Aorta (tissue), 5 donors: ENCODE data around the gene MAB21L3. TPM values are rescaled to one million over a fixed set of nuclear protein-coding genes. Genes with fewer than 3 reads are reported as not detected.

Experiments used
- ATAC-seq: fragments of 200-7000 bp; cut with Tn5 transposase; one replicate; pipeline ENCODE4 v1.9.1; 2022; ENCODE audit warnings: moderate library complexity; ENCODE audit not compliant: low FRiP score
- DNase-seq, 2 donors: peaks; one replicate each; pipeline ENCODE4 v3.0.0-alpha.2; 2020
- H3K27ac ChIP-seq, 2 donors: one replicate each; pipeline ENCODE4 v1.5.1; 2013; ENCODE audit warnings: low read length in 2 of 2, mild to moderate bottlenecking in 2 of 2, moderate library complexity in 2 of 2, control low read depth in 1 of 2, inconsistent platforms in 1 of 2, low read depth in 1 of 2
- H3K27me3 ChIP-seq, 2 donors: one replicate each; pipeline ENCODE4 v1.6.1; 2013; ENCODE audit warnings: control low read depth in 1 of 2, low read length in 1 of 2, mild to moderate bottlenecking in 1 of 2, moderate library complexity in 1 of 2; ENCODE audit not compliant: insufficient read depth in 2 of 2, control insufficient read depth in 1 of 2
- H3K36me3 ChIP-seq, 2 donors: one replicate each; pipeline ENCODE4 v1.6.1; 2013; ENCODE audit warnings: control low read depth in 1 of 2, low read length in 1 of 2, mild to moderate bottlenecking in 1 of 2; ENCODE audit not compliant: insufficient read depth in 2 of 2, control insufficient read depth in 1 of 2
- H3K4me1 ChIP-seq, 2 donors: one replicate each; pipeline ENCODE4 v1.6.1; 2013; ENCODE audit warnings: low read length in 2 of 2, control low read depth in 1 of 2, mild to moderate bottlenecking in 1 of 2, moderate library complexity in 1 of 2; ENCODE audit not compliant: insufficient read depth in 2 of 2, control insufficient read depth in 1 of 2
- H3K4me3 ChIP-seq, 2 donors: one replicate each; pipeline ENCODE4 v1.5.1; 2013; ENCODE audit warnings: low read length in 2 of 2, control low read depth in 1 of 2, mild to moderate bottlenecking in 1 of 2
- H3K9me3 ChIP-seq: one replicate; pipeline ENCODE4 v1.6.1; 2013; ENCODE audit warnings: mild to moderate bottlenecking, low read length; ENCODE audit not compliant: control insufficient read depth
- WGBS, 2 donors: extraction: QIAGEN DNeasy Blood & Tissue Kit; methylation state at CpG; one replicate each; pipeline ENCODE4 v1.1.7; 2013; 5-methylcytosine and 5-hydroxymethylcytosine counted together
- intact Hi-C, 2 donors: fragments of 100-400 bp; cut with DNase I; formaldehyde crosslinking; loops; one replicate each; pipeline versions ENCODE4 v1.14.2 to v1.15.0; 2022
- polyA plus RNA-seq, 2 donors: library from polyadenylated mRNA; stranded (reverse); fragments of 200-250 nt; gene quantifications; one replicate each; pipeline ENCODE4 v1.2.3, GENCODE V29; 2013
- total RNA-seq, 2 donors: library from RNA; stranded (reverse); fragmentation: NEBNext Ultra II Directional; extraction: Animal tissue kit (Norgen Biotek cat#: 25700); gene quantifications; one replicate each; pipeline ENCODE4 v1.2.1, GENCODE V29; 2021
- donor health status: healthy with polysubstance abuse.
- donor health status: Bipolar disorder and iron deficiency.
- donor health status: DM: no; HTN: no; CAD: no.
- donor health status: DM: no; HTN: no; CAD: no.
- donor health status: DM: yes; HTN: yes; CAD: no.

Gene MAB21L3
- total and polyA plus RNA-seq, 4 donors: 0.25 TPM; not detected in 3

DNA sequence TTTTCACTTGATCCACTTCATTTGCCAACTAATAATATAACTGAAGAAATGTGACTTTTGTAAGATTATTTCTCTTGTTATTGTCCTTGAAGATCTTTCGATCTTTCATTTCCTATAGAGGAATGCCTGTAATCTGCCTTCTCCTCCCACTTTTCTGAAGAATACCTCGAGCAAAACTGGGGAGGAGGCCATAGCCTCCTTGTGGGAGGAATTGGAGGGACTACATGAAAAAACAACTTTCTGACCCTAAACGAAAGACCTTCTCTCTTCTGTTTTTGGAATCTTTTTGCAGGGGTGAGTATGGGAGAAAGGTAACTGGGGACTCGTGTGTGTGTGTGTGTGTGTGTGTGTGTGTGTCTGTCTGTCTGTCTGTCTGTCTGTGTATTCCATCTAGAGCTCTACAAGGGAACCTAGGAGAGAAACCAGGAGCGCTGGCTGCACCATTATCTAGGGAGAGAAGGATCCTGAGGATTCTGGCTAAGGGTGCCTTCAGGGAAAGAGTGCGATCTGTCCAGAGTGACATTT is 32.4 kb upstream of the MAB21L3 start:
- no peaks in the 10 kb centered on the region for H3K4me1 ChIP-seq
- no peaks in the 10 kb centered on the region for H3K9me3 ChIP-seq
- 63 to 66% methylated on average over 6 of the region's 6 CpGs for WGBS, 2 donors
- intact Hi-C loops: no loop called here
- no peaks in the 10 kb centered on the region for H3K27me3 ChIP-seq
- DNase-seq: no peak
- no peak for ATAC-seq
- no peaks in the 10 kb centered on the region for H3K36me3 ChIP-seq
- H3K4me3 ChIP-seq: no peak overlapping the region
- no peak overlapping the region for H3K27ac ChIP-seq

DNA sequence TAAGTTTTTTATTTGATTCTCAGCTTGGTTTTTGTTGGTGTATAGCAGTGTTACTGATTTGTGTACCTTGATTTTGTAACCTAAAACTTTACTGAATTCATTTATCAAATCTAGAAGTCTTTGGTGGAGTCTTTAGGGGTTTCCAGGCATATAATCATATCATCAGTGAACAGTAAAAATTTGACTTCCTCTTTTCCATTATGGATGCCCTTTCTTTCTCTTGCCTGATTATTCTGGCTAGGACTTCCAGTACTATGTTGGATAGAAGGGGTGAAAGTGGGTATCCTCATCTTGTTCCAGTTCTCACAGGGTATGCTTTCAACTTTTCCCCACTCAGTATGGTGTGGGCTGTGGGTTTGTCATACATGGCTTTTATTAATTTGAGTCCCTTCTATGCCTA is 23.6 kb upstream of the MAB21L3 start:
- no peaks in the 10 kb centered on the region for H3K9me3 ChIP-seq
- intact Hi-C loops: no loop called here
- DNase-seq (no peak), ATAC-seq (no peak)
- H3K27ac ChIP-seq: no peak overlapping the region
- H3K4me1 ChIP-seq: no peaks in the 10 kb centered on the region
- H3K27me3 ChIP-seq: no peaks in the 10 kb centered on the region
- no peak overlapping the region for H3K4me3 ChIP-seq
- H3K36me3 ChIP-seq: no peaks in the 10 kb centered on the region

DNA sequence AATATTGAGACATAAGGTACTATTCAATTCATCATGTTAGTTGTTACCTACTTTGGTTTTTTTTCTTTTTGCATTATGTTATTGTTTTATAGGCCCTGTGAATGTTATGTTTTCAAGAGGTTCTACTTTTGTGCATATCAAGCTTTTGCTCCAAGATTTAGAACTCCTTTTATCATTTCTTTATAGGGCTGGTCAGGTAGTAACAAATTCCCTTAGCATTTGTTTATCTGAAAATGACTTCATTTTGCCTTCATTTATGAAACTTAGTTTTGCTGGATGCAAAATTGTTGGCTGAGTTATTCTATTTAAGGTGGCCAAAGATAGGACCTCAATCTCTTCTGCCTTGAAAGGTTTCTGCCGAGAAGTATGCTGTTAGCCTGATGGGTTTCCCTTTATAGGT is 21.3 kb upstream of the MAB21L3 start:
- H3K36me3 ChIP-seq: no peaks in the 10 kb centered on the region
- no peaks in the 10 kb centered on the region for H3K27me3 ChIP-seq
- intact Hi-C loops: no loop called here
- H3K27ac ChIP-seq: no peak overlapping the region
- 88 to 93% methylated on average over 1 of the region's 1 CpG for WGBS, 2 donors
- DNase-seq (no peak), ATAC-seq (no peak)
- H3K9me3 ChIP-seq: no peaks in the 10 kb centered on the region
- no peaks in the 10 kb centered on the region for H3K4me1 ChIP-seq
- no peak overlapping the region for H3K4me3 ChIP-seq

DNA sequence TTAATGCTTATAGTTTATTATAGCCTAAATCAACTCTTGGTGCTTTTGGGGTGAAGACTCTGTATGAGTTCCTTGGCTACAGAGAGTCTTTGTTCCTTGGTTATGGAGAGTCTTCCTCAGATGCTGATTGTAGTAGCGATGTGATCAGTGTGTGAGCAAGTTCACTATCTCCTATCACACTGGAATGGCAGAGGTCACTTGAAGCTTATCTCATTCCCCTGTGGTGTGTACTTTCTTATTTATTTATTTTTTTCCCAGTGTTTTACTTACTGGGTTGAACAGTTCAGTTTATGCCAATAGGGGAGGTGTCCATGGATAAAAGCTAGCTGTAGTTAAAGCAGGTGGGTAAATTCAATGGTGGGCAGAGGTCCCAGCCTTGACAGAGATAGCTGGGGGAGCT is 20.1 kb upstream of the MAB21L3 start:
- no peak for ATAC-seq
- H3K9me3 ChIP-seq: no peaks in the 10 kb centered on the region
- H3K36me3 ChIP-seq: no peaks in the 10 kb centered on the region
- no peak overlapping the region for H3K27ac ChIP-seq
- no peaks in the 10 kb centered on the region for H3K4me1 ChIP-seq
- DNase-seq: no peak
- WGBS, 2 donors: 88 to 93% methylated on average over 1 of the region's 1 CpG
- no peaks in the 10 kb centered on the region for H3K27me3 ChIP-seq
- H3K4me3 ChIP-seq: no peak overlapping the region
- intact Hi-C loops: no loop called here

DNA sequence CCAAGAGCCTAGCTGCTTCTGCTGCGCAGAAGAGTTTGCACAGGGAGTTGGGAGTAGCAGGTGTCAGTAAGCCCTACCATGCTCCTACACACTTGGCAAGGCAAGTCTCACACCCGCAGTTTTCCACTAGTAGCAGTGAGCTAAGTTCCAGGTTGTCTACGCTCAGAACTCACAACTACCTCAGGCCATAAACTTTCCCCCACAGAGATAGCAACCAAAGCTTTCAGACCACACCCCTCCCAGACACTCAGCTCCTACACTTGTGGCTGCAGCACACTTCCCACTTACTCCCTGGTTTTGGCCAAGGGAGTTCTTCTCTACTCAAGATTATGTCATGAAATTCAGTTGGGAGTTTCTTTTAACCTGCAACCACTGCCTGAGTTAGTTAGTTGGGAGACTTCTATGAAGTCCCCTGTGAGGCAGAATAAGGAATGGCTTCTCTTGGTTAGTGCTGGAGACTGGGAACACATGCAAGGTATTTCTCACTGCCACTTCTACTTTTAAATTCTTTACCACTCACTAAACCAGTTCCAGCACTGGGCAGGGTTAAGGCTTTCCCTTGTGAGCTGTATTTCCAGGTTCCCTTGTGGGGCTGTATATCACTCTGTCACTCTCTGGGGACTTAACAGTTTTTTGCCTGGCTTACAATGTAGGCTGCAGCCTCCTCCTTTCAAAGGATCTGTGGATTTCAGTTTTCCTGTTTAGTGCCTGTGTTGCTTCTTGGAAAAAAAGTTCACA is 18.3 kb upstream of the MAB21L3 start:
- Histone ChIP-seq H3K27me3 (no peaks in the 10 kb centered on the region), H3K27ac (no peak overlapping the region), H3K9me3 (no peaks in the 10 kb centered on the region), H3K36me3 (no peaks in the 10 kb centered on the region), H3K4me3 (no peak overlapping the region), H3K4me1 (no peaks in the 10 kb centered on the region)
- DNase-seq: no peak
- 57 to 62% methylated on average over 3 of the region's 3 CpGs for WGBS, 2 donors
- intact Hi-C loops: no loop called here
- ATAC-seq: no peak

DNA sequence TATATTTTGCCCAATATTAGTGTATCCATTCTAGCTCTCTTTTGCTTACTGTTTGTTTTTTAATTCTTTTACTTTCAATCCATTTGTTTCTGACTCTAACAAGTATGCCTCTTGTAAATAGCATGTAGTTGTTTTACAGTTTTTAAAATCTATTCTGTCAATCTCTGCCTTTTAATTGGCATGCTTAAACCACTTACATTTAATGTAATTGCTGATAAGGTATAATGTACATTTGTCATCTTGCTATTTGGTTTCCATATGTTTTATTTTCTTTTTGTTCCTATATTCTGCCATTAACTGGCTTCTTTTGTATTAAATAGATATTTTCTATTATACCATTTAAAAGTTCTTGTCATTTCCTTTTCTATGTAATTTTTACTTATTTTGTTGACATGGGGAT is 16.2 kb upstream of the MAB21L3 start:
- H3K9me3 ChIP-seq: no peaks in the 10 kb centered on the region
- H3K4me1 ChIP-seq: no peaks in the 10 kb centered on the region
- H3K36me3 ChIP-seq: no peaks in the 10 kb centered on the region
- no peaks in the 10 kb centered on the region for H3K27me3 ChIP-seq
- no peak for DNase-seq
- no peak overlapping the region for H3K27ac ChIP-seq
- no peak overlapping the region for H3K4me3 ChIP-seq
- intact Hi-C loops: no loop called here
- ATAC-seq: no peak

DNA sequence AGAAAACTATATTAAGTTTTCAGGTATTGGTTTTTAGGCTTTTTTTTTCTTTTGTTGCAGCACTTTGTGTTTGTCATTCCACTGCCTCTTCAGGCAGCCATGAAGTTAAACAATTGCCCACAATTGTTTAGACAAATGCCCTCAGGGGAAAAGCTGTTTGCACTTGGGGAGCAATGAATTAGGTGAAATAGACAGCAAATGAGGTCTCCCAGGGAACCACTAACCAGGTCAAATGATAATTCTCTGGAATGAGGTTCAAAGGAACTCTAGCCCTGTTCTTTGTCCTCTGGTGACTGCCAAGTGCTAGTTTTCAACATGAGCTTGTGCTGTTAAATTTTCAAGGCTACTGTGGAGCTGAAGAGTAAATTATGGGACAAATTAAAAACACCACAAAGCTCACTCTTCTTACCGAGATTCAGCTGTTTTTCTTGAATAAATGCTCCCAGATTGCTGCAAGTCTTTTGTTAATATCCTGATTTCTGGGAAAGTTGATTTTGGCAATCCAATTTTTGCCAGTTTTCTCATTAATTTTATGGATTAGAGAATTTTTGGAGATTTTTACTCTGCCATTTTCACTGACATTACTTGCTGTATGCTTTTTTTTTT is 15.1 kb upstream of the MAB21L3 start:
- intact Hi-C loops: no loop called here
- no peaks in the 10 kb centered on the region for H3K27me3 ChIP-seq
- DNase-seq: no peak
- WGBS, 2 donors: 66 to 77% methylated on average over 1 of the region's 1 CpG
- H3K36me3 ChIP-seq: no peaks in the 10 kb centered on the region
- no peaks in the 10 kb centered on the region for H3K9me3 ChIP-seq
- no peak overlapping the region for H3K27ac ChIP-seq
- no peak overlapping the region for H3K4me3 ChIP-seq
- no peak for ATAC-seq
- H3K4me1 ChIP-seq: no peaks in the 10 kb centered on the region

DNA sequence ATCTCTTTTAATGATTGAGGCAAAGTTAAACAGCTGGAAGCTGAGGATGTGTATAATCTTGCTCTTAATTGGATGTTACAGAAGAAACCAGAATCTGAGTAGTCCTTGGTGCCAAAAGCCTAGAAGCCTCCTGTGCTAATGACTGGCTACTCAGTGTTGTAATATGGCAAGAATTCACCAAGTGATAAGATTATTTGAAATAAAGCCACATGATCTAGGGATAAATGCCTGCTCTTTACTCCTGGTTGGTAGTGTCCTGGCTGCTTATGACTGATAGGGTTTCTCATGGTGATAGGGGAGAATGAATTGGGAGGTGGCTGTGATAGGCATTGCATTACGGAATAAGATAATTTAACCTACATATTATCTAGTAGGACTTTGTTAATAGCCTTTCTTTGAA is 13.6 kb upstream of the MAB21L3 start:
- no peaks in the 10 kb centered on the region for H3K9me3 ChIP-seq
- ATAC-seq (no peak), DNase-seq (no peak)
- H3K36me3 ChIP-seq: no peaks in the 10 kb centered on the region
- no peaks in the 10 kb centered on the region for H3K27me3 ChIP-seq
- no peak overlapping the region for H3K4me3 ChIP-seq
- H3K27ac ChIP-seq: no peak overlapping the region
- H3K4me1 ChIP-seq: no peaks in the 10 kb centered on the region
- intact Hi-C loops: no loop called here
- 88 to 89% methylated on average over 1 of the region's 1 CpG for WGBS, 2 donors

DNA sequence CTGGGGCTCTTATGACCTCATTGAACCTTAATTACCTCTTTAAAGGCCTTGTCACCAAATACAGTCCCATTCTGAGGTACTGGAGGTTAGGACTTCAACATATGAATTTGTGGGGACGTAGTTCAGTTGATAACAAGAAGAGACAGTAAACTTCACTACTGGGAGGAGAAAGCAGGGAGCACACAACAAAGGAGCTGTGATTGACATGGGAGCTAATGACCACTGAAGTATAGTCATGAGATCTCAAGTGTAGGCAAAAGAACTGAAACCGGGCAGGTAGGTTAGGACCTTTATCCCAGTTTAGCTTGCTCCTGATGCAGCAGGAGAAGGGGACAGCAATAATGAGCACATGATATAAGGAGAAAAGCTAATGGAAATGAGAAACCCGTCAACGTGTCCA is 11.8 kb upstream of the MAB21L3 start:
- Histone ChIP-seq H3K9me3 (no peaks in the 10 kb centered on the region), H3K4me3 (no peak overlapping the region), H3K27ac (no peak overlapping the region), H3K4me1 (no peaks in the 10 kb centered on the region), H3K27me3 (no peaks in the 10 kb centered on the region), H3K36me3 (no peaks in the 10 kb centered on the region)
- WGBS, 2 donors: 92 to 95% methylated on average over 4 of the region's 4 CpGs
- DNase-seq: no peak
- intact Hi-C loops: no loop called here
- no peak for ATAC-seq
